ENCODE measurements around the gene GPC1. TPM values are rescaled to one million over a fixed set of nuclear protein-coding genes. Genes with fewer than 3 reads are reported as not detected.

Gene GPC1
- total and polyA plus RNA-seq, 10 of the 15 experiments (the other 5 are each of a cell fraction or from before 2014, with no cell fraction given), result 0.06 to 0.77 (median 0.23) TPM; not detected in 3

GRCh38 chr2:240400371-240401161, 34.9 kb upstream of the GPC1 start:
- intact Hi-C loops (cut with micrococcal nuclease; ENCODE audit: unreplicated experiment), result no loop called here
- no peaks in the 10 kb centered on the region for H4K20me1 ChIP-seq (ENCODE audit: control insufficient read depth, insufficient read depth)
- no peak overlapping the region for H3K9ac ChIP-seq (ENCODE audit: control insufficient read depth, insufficient read depth, low read length)
- no peaks in the 10 kb centered on the region for H3K9me3 ChIP-seq (replicated peaks; ENCODE audit: control insufficient read depth, insufficient read depth, low read length)
- ChIA-PET SMC1A (ENCODE audit: uncharacterized antibody, unreplicated experiment) (no interaction called here), RAD21 (ENCODE audit: unreplicated experiment) (no interaction called here), CTCF (no interaction called here), POLR2A (no interaction called here)
- no peaks in the 10 kb centered on the region for H3K4me1 ChIP-seq (ENCODE audit: control insufficient read depth, insufficient read depth, low read length)
- FAIRE-seq (no peak), ATAC-seq (no peak), DNase-seq (ENCODE audit: low read depth, low spot score) (no peak)
- no peak overlapping the region for H3K4me2 ChIP-seq (ENCODE audit: control insufficient read depth, insufficient read depth)
- no peaks in the 10 kb centered on the region for H3K79me2 ChIP-seq (ENCODE audit: control insufficient read depth, insufficient read depth, low read length)
- no peaks in the 10 kb centered on the region for H3K36me3 ChIP-seq (ENCODE audit: control insufficient read depth in 2 of 2, insufficient read depth in 2 of 2, low read length in 1 of 2)
- H3K27ac ChIP-seq (ENCODE audit: control insufficient read depth, insufficient read depth), result no peak overlapping the region
- no peak for TF ChIP-seq SREBF1 (IDR thresholded peaks at IDR 0.05; ENCODE audit: low read length)
- TF ChIP-seq EP300 (IDR thresholded peaks at IDR 0.05; ENCODE audit: borderline replicate concordance in 1 of 2, control insufficient read depth in 1 of 2, low read depth in 2 of 2, low read length in 2 of 2), result no peak
- TF ChIP-seq, protein P1, sequence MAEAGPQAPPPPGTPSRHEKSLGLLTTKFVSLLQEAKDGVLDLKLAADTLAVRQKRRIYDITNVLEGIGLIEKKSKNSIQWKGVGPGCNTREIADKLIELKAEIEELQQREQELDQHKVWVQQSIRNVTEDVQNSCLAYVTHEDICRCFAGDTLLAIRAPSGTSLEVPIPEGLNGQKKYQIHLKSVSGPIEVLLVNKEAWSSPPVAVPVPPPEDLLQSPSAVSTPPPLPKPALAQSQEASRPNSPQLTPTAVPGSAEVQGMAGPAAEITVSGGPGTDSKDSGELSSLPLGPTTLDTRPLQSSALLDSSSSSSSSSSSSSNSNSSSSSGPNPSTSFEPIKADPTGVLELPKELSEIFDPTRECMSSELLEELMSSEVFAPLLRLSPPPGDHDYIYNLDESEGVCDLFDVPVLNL (IDR thresholded peaks at IDR 0.05; ENCODE audit: low read depth, low read length), result no peak
- TF ChIP-seq MTA2 (IDR thresholded peaks at IDR 0.05; ENCODE audit: low read depth), result no peak
- TF ChIP-seq TCF12 (IDR thresholded peaks at IDR 0.05; ENCODE audit: low read depth, low read length), result no peak
- TF ChIP-seq PAX5 (IDR thresholded peaks at IDR 0.05; ENCODE audit: borderline replicate concordance, low read depth, low read length), result no peak
- TF ChIP-seq ZBTB40 (IDR thresholded peaks at IDR 0.05; ENCODE audit: borderline replicate concordance), result no peak
- TF ChIP-seq ASH2L (IDR thresholded peaks at IDR 0.05; ENCODE audit: borderline replicate concordance, low read depth), result no peak
- no peak for TF ChIP-seq ZNF274 (IDR thresholded peaks at IDR 0.05; ENCODE audit: insufficient read depth, insufficient read length)
- no peak for TF ChIP-seq ATF7 (IDR thresholded peaks at IDR 0.05; ENCODE audit: low read depth)
- no peak for TF ChIP-seq CREM (IDR thresholded peaks at IDR 0.05; ENCODE audit: low read depth)
- no peak for TF ChIP-seq FOS (IDR thresholded peaks at IDR 0.05; ENCODE audit: borderline replicate concordance, extremely low read depth, insufficient read length)
- TF ChIP-seq CEBPZ (IDR thresholded peaks at IDR 0.05; ENCODE audit: low read depth, low read length), result no peak
- TF ChIP-seq FOXK2 (IDR thresholded peaks at IDR 0.05), result no peak
- H3K4me3 ChIP-seq, result no peak overlapping the region
- in situ Hi-C loops (cut with MboI), result no loop called here
- no peak overlapping the region for H2AFZ ChIP-seq (ENCODE audit: control insufficient read depth, low read depth, low read length)
- BruUV-seq (replicated peaks), result no TSS peak
- WGBS (ENCODE audit: insufficient coverage, insufficient replicate concordance, low lambda C conversion rate, missing lambda C conversion rate), result 18% methylated on average over 19 of the region's 22 CpGs
- peaks cover 0 to 2% of the 10 kb centered on the region in 2 experiments; a peak in 2 of 4 replicates for H3K27me3 ChIP-seq (replicated peaks in 1 of 2; ENCODE audit: control insufficient read depth in 2 of 2, insufficient read depth in 2 of 2, low read length in 1 of 2)
